Measurements from ENCODE around the gene SNX30.

Gene SNX30

DNA sequence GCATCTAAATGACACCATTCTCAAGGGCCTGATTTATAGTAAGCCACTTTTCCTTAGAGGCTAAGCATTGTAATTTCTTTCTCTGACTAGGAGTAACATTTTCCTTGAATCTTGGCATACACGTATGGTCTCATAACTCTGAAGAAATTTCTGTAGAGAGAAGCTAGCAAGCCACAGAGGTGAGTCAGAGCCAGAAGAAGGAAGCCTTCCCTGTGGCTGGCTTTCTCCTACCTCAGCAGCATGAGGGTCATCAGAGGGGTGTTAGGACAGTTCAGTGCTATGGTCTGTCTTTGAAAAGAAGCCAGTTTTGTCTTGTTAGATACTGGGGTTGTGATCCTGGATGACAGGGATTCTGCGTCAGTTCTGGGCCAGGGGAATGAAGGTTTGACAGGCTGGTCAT is 3.2 kb downstream of the SNX30 start:
- no peak for DNase-seq (ENCODE audit: low spot score)
- TF ChIP-seq, protein P1, sequence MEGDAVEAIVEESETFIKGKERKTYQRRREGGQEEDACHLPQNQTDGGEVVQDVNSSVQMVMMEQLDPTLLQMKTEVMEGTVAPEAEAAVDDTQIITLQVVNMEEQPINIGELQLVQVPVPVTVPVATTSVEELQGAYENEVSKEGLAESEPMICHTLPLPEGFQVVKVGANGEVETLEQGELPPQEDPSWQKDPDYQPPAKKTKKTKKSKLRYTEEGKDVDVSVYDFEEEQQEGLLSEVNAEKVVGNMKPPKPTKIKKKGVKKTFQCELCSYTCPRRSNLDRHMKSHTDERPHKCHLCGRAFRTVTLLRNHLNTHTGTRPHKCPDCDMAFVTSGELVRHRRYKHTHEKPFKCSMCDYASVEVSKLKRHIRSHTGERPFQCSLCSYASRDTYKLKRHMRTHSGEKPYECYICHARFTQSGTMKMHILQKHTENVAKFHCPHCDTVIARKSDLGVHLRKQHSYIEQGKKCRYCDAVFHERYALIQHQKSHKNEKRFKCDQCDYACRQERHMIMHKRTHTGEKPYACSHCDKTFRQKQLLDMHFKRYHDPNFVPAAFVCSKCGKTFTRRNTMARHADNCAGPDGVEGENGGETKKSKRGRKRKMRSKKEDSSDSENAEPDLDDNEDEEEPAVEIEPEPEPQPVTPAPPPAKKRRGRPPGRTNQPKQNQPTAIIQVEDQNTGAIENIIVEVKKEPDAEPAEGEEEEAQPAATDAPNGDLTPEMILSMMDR (IDR thresholded peaks at IDR 0.05; ENCODE audit: extremely low read depth, missing control alignments) = no peak

DNA sequence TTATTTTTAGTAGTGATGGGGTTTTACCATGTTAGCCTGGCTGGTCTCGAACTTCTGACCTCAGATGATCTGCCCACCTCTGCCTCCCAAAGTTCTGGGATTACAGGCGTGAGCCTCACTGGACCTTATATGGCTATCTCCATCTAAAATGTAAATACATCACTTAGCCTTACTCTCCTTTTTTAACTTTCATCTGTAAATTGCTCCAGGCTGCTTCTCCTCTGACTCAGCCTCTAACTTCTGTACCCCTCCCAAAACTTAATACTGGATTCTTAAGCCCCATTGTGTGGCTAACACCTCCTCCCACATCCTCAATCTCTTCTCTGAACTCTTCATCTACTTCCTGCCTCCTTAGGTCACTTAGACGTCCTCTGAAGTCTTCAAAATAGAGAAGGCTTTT is 4.0 kb downstream of the SNX30 start:
- TF ChIP-seq, protein P1 (IDR thresholded peaks at IDR 0.05; ENCODE audit: extremely low read depth, missing control alignments) = no peak
- DNase-seq (ENCODE audit: low spot score) = peak; percentile 49

DNA sequence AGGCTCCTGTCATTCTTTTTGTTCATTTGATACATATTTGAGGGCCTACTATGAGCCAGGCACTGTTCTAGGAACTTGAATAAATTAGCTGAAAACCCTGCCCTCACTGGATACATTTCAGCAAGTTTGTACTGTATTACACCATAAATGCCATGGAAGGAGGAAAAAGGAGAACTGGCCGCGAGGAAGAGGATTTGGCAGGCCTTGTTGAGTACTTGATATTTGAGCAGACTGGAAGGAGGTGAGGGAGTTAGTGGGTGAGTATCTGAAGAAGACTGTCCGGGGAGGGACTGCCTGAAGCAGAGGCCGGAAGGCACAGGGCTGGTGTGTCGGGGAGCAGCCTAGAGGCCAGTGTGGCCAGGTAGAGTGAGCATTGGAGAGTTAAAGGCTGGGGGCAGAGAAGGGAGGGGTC is 4.5 kb downstream of the SNX30 start:
- DNase-seq (ENCODE audit: low spot score) = no peak
- TF ChIP-seq, protein P1 (IDR thresholded peaks at IDR 0.05; ENCODE audit: extremely low read depth, missing control alignments) = no peak

DNA sequence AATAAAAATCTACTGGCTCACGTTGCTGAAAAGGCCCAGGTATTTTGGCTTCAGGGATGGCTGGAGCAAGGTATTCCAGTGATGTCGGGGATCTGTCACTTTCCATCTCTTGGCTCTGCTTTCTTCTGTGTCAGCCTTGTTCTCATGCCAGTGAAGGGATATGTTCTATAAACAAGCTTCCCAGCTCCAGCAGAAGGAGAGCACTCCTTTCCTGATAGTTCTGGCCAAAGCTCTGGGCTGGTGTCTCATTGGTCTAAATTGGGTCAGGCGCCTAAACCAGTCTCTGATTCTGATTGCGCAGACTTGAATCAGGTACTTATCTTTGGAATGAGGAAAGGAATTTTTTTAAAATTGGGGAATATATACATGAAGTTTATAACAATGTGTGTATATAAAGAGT is 5.1 kb downstream of the SNX30 start:
- DNase-seq (ENCODE audit: low spot score) = no peak
- TF ChIP-seq, protein P1 (IDR thresholded peaks at IDR 0.05; ENCODE audit: extremely low read depth, missing control alignments) = no peak

DNA sequence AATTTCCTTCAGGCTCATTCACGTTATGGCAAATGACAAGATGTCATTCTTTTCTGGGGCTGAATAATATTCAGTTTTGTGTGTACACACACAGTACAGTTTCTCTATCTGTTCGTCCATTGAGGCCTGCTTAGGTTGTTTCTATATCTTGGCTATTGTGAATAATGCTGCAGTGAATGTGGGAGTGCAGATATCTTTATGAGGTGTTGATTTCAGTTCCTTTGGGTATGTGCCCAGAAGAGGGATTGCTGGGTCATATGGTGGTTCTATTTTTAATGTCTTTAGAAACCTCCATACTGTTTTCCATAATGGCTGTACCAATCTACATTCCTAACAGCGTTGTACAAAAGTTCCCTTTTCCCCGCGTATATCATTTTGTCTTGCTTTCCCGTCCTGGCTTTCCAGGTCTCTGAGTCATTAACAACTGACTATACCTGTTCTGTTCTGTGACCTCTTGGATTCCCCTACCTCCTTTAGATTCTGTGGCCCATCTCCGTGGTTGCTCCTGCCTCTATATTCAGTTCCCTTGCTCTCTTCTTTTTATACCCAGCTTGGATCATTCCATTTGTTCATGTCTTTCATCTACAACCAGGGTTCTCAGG is 6.8 kb downstream of the SNX30 start:
- TF ChIP-seq, protein P1 (IDR thresholded peaks at IDR 0.05; ENCODE audit: extremely low read depth, missing control alignments) = no peak
- DNase-seq (ENCODE audit: low spot score) = no peak

DNA sequence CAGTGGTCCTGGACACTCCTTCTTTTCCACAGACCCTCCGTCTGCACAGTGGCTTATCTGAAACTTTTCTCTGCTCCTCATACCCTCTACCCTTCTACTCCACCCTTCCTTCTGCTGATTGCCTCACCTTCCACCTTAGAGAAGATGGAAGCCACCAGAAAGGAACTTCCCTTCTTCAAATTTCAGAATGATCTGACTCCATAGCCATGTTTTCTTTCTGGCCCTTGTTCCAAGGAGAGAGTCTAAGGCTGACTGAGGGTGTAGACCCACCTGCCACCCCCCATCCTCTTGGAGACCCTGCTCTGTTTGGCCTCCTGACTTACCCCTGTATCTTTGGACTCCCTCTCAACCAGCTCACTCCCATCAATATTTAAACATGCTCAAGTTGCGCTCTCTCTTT is 7.4 kb downstream of the SNX30 start:
- DNase-seq (ENCODE audit: low spot score) = no peak
- TF ChIP-seq, protein P1 (IDR thresholded peaks at IDR 0.05; ENCODE audit: extremely low read depth, missing control alignments) = no peak

DNA sequence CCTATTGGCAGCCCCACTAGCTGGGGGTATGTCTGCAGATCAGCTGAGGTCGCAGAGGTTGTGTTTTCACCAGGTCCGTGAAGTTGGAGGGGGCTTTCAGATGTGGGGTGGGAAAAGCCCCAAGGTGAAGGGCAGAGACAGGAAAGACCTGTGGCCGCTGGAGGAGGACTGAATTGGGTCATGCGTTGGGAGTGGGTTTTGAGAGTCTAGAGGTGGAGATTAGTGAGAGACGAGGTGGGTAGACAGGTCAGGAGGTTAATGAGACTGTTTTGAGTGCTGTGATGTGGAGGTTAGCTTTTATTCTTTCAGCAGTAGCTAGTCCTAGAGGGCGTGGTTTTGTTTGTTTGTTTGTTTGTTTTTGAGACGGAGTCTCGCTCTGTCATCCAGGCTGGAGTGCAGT is 10.3 kb downstream of the SNX30 start:
- DNase-seq (ENCODE audit: low spot score) = no peak
- TF ChIP-seq, protein P1 (IDR thresholded peaks at IDR 0.05; ENCODE audit: extremely low read depth, missing control alignments) = no peak
